Epithelial cell of proximal tubule (primary cell): ENCODE results near the gene PARD3B. TPM values are rescaled to one million over a fixed set of nuclear protein-coding genes. Genes with fewer than 3 reads are reported as not detected.

Source experiments
- DNase-seq: peaks from one replicate; pipeline ENCODE4 v3.0.0-alpha.2; 2011; ENCODE audit warnings: low read depth
- H3K4me3 ChIP-seq: 2 replicates; pipeline ENCODE4 v1.5.1; 2011; ENCODE audit warnings: low read depth, mild to moderate bottlenecking, low read length
- total RNA-seq: library from RNA; depleted of rRNA; stranded (reverse); fragments of >200 nt; gene quantifications from 2 replicates; pipeline ENCODE4 v1.2.3, GENCODE V29; 2015
- TF ChIP-seq, protein P1 (sequence below): conservative IDR thresholded peaks from 2 replicates; pipeline ENCODE4 v1.5.1; 2012; ENCODE audit warnings: low read depth, mild to moderate bottlenecking, low read length

Gene PARD3B
- total RNA-seq, 1 donor from 2014 or later, result 3.6 TPM

- TF ChIP-seq, protein P1, sequence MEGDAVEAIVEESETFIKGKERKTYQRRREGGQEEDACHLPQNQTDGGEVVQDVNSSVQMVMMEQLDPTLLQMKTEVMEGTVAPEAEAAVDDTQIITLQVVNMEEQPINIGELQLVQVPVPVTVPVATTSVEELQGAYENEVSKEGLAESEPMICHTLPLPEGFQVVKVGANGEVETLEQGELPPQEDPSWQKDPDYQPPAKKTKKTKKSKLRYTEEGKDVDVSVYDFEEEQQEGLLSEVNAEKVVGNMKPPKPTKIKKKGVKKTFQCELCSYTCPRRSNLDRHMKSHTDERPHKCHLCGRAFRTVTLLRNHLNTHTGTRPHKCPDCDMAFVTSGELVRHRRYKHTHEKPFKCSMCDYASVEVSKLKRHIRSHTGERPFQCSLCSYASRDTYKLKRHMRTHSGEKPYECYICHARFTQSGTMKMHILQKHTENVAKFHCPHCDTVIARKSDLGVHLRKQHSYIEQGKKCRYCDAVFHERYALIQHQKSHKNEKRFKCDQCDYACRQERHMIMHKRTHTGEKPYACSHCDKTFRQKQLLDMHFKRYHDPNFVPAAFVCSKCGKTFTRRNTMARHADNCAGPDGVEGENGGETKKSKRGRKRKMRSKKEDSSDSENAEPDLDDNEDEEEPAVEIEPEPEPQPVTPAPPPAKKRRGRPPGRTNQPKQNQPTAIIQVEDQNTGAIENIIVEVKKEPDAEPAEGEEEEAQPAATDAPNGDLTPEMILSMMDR, result no peak
- no peak for DNase-seq
- no peak overlapping the region for H3K4me3 ChIP-seq
Measured at GRCh38 chr2:205613970-205614559, 1068.8 kb downstream of the PARD3B start.

GRCh38 chr2:205614965-205615364 lies 1069.7 kb downstream of the PARD3B start:
- no peak for DNase-seq
- TF ChIP-seq, protein P1, result no peak
- no peak overlapping the region for H3K4me3 ChIP-seq

DNA sequence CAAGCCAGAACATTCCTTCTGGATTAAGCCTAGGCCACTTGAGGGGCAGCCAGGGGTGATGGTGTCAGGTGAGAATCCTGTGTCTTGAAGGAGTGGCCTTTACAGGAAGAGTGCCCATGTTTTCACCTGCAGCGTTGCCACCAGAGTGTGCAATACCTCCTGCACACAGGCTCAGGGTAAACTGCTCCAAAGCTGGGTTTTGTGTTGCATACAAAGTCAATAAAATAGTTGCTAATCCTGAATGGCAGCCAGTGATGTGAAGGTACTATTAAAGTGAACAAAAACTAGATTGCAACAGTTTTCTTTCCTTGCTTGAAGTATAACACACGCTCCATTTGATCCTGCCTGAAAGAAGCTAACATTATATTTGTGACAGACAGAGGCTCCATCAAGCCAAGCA lies 1072.6 kb downstream of the PARD3B start:
- H3K4me3 ChIP-seq, result no peak overlapping the region
- no peak for DNase-seq
- TF ChIP-seq, protein P1, result no peak

GRCh38 chr2:205619600-205619999 lies 1074.3 kb downstream of the PARD3B start:
- no peak overlapping the region for H3K4me3 ChIP-seq
- no peak for DNase-seq
- TF ChIP-seq, protein P1, result no peak

DNA sequence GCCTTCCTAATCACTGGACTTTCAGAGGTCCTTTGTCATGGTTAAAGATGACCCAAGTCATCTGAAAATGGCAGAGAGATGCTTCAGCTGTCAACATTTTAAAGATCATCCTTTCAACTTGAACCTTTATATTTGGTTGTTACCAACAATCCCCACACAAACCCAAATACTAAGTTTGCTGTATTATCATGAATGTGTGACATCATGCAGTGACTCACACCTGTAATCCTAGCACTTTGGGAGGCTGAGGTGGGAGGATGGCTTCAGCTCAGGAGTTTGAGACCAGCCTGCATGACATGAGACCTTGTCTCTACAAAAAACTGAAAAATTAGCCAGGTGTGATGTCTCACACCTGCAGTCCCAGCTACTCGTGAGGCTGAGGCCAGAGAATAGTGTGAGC lies 1081.8 kb downstream of the PARD3B start:
- H3K4me3 ChIP-seq, result no peak overlapping the region
- no peak for DNase-seq
- TF ChIP-seq, protein P1, result no peak

DNA sequence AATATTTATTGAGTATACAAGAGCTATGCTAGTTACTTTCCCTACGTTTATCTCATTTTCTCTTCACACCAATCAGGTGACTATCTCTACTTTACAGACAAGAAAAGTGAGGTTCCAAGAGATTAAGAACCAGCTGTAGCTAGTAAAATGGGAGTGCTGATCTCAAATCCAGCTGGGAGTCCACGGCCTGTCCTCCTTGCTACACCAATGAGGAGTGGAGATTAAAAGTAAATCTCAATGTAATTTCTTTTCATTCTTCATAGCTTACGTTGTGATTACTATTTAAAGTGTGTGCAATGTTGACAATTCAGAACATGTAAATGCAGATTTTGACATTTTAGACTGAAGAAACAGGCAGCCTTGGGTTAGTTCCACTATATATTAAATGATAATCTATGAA lies 1083.1 kb downstream of the PARD3B start:
- TF ChIP-seq, protein P1, result no peak
- H3K4me3 ChIP-seq, result no peak overlapping the region
- no peak for DNase-seq

DNA sequence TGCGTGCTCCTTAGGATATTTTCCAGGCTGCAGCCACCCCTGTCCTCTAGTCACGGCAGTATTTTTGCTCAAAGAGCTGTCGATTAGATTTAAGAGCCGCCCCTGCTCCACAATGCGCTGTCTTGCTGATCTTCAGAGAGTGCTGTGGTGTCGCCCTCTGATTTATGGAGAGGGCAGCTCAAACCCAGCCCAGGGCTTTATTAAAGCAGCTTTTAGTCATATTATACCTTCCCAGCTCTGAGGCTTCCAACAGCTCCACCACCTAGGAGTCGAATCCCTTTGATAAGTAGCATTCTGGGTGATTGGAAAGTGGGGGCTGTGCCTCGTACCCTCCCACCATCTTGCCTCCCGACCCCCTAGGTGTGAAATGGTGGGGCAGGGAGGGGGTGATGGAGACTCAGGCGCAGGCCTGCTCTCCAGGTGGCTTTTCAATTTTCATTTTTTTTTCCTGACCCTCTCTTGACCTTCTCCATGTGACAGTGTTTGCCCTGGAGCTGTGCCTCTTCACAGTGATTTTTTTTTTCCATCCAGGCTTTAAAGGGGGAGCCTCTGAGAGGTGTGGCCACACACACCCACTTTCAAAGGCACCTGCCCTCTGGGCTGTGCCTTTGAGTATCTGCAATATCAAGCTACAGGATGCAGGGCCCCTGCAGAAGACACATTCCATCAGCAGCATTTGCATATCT lies 1084.0 kb downstream of the PARD3B start:
- no peak for DNase-seq
- TF ChIP-seq, protein P1, result no peak
- H3K4me3 ChIP-seq, result no peak overlapping the region
